Mesothelial cell of epicardium (in vitro differentiated cells): Measurements from ENCODE around the gene NPIPA1. TPM values are rescaled to one million over a fixed set of nuclear protein-coding genes. Genes with fewer than 3 reads are reported as not detected.
A peak's percentile ranks its signal among the peaks of the same experiment; 100 is the strongest.
"Not testable (repeated sequence)": the region's sequence is repeated elsewhere in the genome, so short reads cannot be mapped to it uniquely, and the experiment has no call there.

Experiments
- DNase-seq, 2 experiments: peaks; one replicate each; pipeline ENCODE4 v3.0.0; 2021; ENCODE audit warnings: low spot score in 2 of 2; ENCODE audit not compliant: unreplicated experiment in 2 of 2
- H3K27ac Mint-ChIP-seq: 2 replicates; pipeline ENCODE4 v1.8.0; 2021; ENCODE audit warnings: mixed read lengths
- H3K27me3 Mint-ChIP-seq: 2 replicates; pipeline ENCODE4 v1.8.0; 2021; ENCODE audit warnings: low read depth, mixed read lengths
- H3K36me3 Mint-ChIP-seq: 2 replicates; pipeline ENCODE4 v1.8.0; 2021; ENCODE audit warnings: mixed read lengths
- H3K4me1 Mint-ChIP-seq: 2 replicates; pipeline ENCODE4 v1.8.0; 2021; ENCODE audit warnings: mixed read lengths
- H3K4me3 Mint-ChIP-seq: 2 replicates; pipeline ENCODE4 v1.8.0; 2021; ENCODE audit warnings: mild to moderate bottlenecking, moderate library complexity, mixed read lengths
- H3K9me3 Mint-ChIP-seq: 2 replicates; pipeline ENCODE4 v1.8.0; 2021; ENCODE audit warnings: mixed read lengths
- total RNA-seq: library from RNA; stranded (reverse); gene quantifications from 3 replicates; pipeline ENCODE4 v1.2.1, GENCODE V29; 2021

Gene NPIPA1
- total RNA-seq, 1 donor from 2014 or later, result 261 TPM

GRCh38 chr16:14922285-14922684 lies 15.0 kb upstream of the NPIPA1 start:
- H3K27ac Mint-ChIP-seq, DNase-seq, H3K9me3 Mint-ChIP-seq: not testable (repeated sequence)

DNA sequence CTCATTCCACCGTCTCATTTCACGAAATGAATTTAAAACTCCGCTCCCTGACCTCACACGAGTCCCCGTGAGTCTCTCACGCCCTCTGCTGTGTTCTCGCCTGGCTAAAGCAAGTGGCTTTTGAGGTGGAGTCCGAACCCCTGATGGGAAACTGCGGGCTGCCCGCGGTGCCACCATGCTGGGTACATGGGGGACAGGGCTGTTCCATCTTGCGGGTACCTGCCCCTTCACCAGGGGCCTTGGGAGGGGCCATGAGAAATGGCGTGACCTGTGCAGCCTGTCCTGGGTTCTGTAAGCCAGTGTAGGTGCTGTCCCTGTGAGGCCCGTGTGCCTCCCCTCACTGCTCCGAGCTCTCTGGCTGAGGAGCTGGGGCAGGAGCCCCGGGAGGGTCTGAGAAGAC lies 14.3 kb upstream of the NPIPA1 start:
- peak in 1 of 2 experiments; percentile 42 for DNase-seq
- H3K36me3 Mint-ChIP-seq, H3K27ac Mint-ChIP-seq, H3K4me3 Mint-ChIP-seq, H3K9me3 Mint-ChIP-seq, H3K27me3 Mint-ChIP-seq, H3K4me1 Mint-ChIP-seq: not testable (repeated sequence)

More at GRCh38 chr16:14922285-14922684, 15.0 kb upstream of the NPIPA1 start:
- H3K4me3 Mint-ChIP-seq, H3K36me3 Mint-ChIP-seq, H3K27me3 Mint-ChIP-seq, H3K4me1 Mint-ChIP-seq: not testable (repeated sequence)

- DNase-seq, H3K27me3 Mint-ChIP-seq, H3K36me3 Mint-ChIP-seq, H3K4me1 Mint-ChIP-seq, H3K9me3 Mint-ChIP-seq, H3K4me3 Mint-ChIP-seq, H3K27ac Mint-ChIP-seq: not testable (repeated sequence)
These were observed 13.7 kb upstream of the NPIPA1 start for GRCh38 chr16:14923394-14924088.

DNA sequence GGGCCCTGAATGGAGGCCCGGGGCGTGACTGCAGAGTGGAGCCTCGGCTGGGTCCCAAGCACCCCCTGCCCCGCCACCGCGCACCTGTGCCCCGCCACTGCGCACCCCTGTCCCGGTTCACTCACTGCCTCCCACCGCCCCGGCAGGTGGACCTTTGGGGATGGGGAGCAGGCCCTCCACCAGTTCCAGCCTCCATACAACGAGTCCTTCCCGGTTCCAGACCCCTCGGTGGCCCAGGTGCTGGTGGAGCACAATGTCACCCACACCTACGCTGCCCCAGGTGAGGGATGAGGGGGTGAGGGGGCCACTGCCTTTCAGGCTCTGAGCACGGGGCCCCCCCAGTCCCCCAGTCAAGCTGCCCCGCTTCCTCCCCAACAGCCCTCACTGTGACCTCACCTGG lies 12.9 kb upstream of the NPIPA1 start:
- H3K4me1 Mint-ChIP-seq, H3K27me3 Mint-ChIP-seq, DNase-seq, H3K9me3 Mint-ChIP-seq, H3K4me3 Mint-ChIP-seq, H3K36me3 Mint-ChIP-seq, H3K27ac Mint-ChIP-seq: not testable (repeated sequence)

- not testable (repeated sequence) for H3K27ac Mint-ChIP-seq, H3K4me3 Mint-ChIP-seq, H3K9me3 Mint-ChIP-seq, H3K36me3 Mint-ChIP-seq, H3K4me1 Mint-ChIP-seq, H3K27me3 Mint-ChIP-seq
- DNase-seq, result peak in 1 of 2 experiments; percentile 14
These were observed 12.3 kb upstream of the NPIPA1 start for GRCh38 chr16:14924982-14925381.

DNA sequence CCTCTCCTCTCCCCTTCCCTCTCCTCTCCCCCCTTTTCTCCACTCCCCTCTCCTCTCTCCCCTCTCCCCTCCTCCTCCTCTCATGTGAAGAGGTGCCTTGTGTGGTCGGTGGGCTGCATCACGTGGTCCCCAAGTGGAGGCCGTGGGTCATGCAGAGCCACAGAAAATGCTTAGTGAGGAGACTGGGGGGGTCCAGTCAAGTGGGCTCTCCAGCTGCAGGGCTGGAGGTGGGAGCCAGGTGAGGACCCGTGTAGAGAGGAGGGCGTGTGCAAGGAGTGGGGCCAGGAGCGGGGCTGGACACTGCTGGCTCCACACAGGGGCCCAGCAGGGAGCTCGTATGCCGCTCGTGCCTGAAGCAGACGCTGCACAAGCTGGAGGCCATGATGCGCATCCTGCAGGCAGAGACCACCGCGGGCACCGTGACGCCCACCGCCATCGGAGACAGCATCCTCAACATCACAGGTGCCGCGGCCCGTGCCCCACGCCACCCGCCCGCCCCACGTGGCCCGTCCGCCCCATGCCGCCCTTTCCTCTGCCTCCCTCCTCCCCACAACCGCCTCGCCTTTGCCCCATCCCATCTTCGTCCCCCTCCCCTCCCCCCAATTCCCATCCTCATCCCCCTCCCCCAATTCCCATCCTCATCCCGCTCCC lies 9.1 kb upstream of the NPIPA1 start:
- not testable (repeated sequence) for H3K4me1 Mint-ChIP-seq, H3K36me3 Mint-ChIP-seq, H3K27me3 Mint-ChIP-seq, H3K4me3 Mint-ChIP-seq, H3K9me3 Mint-ChIP-seq, H3K27ac Mint-ChIP-seq
- peak in 1 of 2 experiments; percentile 38 for DNase-seq

DNA sequence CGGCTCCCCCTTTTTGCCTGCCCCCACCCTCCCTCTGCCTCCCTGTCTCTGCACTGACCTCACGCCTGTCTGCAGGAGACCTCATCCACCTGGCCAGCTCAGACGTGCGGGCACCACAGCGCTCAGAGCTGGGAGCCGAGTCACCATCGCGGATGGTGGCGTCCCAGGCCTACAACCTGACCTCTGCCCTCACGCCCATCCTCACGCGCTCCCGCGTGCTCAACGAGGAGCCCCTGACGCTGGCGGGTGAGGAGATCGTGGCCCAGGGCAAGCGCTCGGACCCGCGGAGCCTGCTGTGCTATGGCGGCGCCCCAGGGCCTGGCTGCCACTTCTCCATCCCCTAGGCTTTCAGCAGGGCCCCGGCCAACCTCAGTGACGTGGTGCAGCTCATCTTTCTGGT lies 8.1 kb upstream of the NPIPA1 start:
- H3K27ac Mint-ChIP-seq, H3K4me1 Mint-ChIP-seq, H3K36me3 Mint-ChIP-seq, H3K27me3 Mint-ChIP-seq, H3K9me3 Mint-ChIP-seq, H3K4me3 Mint-ChIP-seq: not testable (repeated sequence)
- DNase-seq, result peak in 1 of 2 experiments; percentile 31

- H3K4me3 Mint-ChIP-seq, H3K9me3 Mint-ChIP-seq, H3K27ac Mint-ChIP-seq, DNase-seq, H3K36me3 Mint-ChIP-seq, H3K27me3 Mint-ChIP-seq, H3K4me1 Mint-ChIP-seq: not testable (repeated sequence)
These were observed 7.0 kb upstream of the NPIPA1 start for GRCh38 chr16:14930246-14930645.

DNA sequence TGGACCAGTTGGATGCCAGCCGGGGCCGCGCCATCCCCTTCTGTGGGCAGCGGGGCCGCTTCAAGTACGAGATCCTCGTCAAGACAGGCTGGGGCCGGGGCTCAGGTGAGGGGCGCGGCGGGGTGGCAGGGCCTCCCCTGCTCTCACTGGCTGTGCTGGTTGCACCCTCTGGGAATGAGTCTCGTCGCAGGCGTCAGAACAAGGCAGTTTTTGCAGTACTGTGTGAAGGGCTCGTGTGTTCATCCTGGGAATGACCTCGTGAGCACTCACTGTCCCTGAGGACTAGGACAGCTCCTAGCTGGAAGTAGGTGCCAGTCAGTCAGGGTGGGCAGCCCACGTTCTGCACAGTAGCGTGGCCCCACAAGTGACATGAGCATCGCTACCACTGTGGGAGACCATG lies 6.3 kb upstream of the NPIPA1 start:
- peak in 1 of 2 experiments; percentile 35 for DNase-seq
- not testable (repeated sequence) for H3K4me3 Mint-ChIP-seq

GRCh38 chr16:14932581-14933375 lies 4.5 kb upstream of the NPIPA1 start:
- not testable (repeated sequence) for H3K4me1 Mint-ChIP-seq, H3K27me3 Mint-ChIP-seq, H3K36me3 Mint-ChIP-seq, H3K27ac Mint-ChIP-seq, H3K4me3 Mint-ChIP-seq, H3K9me3 Mint-ChIP-seq
- DNase-seq, result peak in 1 of 2 experiments; percentile 37

More for the DNA sequence above, 6.3 kb upstream of the NPIPA1 start:
- H3K9me3 Mint-ChIP-seq, H3K27ac Mint-ChIP-seq, H3K36me3 Mint-ChIP-seq, H3K4me1 Mint-ChIP-seq, H3K27me3 Mint-ChIP-seq: not testable (repeated sequence)

DNA sequence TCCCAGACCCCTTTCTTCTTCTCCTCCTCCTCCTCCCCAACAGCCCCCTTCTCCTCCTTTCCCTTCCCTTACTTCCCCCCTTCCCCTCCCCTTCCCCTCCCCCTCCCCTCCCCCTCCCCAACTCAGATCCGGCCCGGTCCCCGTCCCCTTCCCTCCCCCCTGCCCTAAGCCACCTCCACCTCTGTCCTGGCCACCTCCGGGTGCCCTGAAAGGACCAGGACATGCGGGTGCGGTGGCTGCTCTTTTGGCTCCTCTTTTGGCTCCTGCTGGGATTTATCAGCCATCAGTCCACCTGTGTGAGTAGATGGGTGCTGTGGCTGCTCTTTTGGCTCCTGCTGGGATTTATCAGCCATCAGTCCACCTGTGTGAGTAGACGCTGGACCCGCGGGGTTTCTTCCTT lies 751 bp downstream of the NPIPA1 start:
- not testable (repeated sequence) for H3K4me3 Mint-ChIP-seq, H3K27ac Mint-ChIP-seq, H3K27me3 Mint-ChIP-seq, H3K9me3 Mint-ChIP-seq, H3K36me3 Mint-ChIP-seq, H3K4me1 Mint-ChIP-seq
- peak in 1 of 2 experiments; percentile 36 for DNase-seq

DNA sequence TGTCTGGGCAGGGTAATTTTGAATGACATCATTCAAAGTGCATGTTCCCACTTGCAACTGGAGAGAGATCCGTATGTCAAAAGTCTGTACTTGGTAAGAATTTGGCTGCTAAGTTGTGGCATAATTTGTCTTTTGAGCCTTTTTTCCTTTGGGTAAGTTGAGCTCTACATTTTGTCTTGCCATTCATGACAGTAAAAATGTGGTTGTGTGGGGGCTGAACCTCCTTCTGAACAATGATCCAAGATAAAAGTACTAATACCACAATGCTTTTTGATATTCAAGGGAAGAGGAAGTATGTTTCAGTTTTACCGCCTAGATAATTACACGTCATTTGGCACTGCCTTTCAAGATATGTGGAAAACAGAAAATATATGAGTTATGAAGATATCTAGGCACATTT lies 5.4 kb downstream of the NPIPA1 start:
- H3K36me3 Mint-ChIP-seq, H3K27me3 Mint-ChIP-seq, H3K4me3 Mint-ChIP-seq, DNase-seq, H3K9me3 Mint-ChIP-seq, H3K4me1 Mint-ChIP-seq, H3K27ac Mint-ChIP-seq: not testable (repeated sequence)
